Measurements from ENCODE around the gene PRSS27.

PRSS27 gene

GRCh38 chr16:2720064-2720457 is at the start of gene PRSS27:
Gene PRSS27, minus strand, starts transcription at chr16:2720224. Its CDS starts 64 bp downstream, at chr16:2720160.
- peak within 1 kb of the TSS; percentile 37 for H3K4me3 ChIP-seq (ENCODE audit: low read depth, low read length)

DNA sequence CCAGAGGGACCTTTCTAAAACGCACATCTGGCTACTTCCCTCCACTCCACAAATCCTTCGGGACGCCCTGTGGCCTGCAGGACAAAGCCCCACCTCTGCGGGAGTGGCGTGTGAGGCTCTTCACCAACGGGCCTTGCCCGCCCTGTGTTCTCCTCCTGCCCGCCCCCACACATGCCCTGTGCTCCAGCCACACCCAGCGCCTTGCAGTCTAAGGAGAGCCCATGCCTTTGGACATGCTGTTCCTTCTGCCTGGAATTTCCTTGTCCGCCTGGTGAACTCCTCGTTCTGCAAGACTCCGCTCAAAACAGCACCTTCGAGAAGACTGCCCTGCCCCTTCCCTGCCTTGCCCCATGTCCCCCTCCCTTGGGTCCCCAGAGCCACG is 49.6 kb upstream of the PRSS27 start:
- no peak overlapping the region for H3K4me3 ChIP-seq (ENCODE audit: low read depth, low read length)

DNA sequence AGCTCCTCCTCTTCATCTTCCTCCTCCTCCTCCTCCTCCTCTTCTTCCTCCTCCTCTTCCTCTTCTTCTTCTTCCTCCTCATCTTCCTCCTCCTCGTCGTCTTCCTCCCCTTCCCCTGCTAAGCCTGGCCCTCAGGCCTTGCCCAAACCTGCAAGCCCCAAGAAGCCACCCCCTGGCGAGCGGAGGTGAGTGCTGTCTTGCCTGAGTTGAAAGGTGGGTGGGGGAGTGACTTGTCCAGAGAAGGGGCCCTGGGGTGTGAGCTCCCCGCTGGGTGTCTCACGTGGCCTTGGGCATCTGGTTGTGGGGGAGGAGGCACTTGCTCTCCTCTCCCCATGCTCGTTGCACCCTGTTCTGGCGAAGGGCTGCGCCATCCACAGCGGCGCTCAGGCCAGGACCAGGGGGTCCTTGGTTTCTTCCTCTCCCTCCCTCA is 49.1 kb upstream of the PRSS27 start:
- no peak overlapping the region for H3K4me3 ChIP-seq (ENCODE audit: low read depth, low read length)

DNA sequence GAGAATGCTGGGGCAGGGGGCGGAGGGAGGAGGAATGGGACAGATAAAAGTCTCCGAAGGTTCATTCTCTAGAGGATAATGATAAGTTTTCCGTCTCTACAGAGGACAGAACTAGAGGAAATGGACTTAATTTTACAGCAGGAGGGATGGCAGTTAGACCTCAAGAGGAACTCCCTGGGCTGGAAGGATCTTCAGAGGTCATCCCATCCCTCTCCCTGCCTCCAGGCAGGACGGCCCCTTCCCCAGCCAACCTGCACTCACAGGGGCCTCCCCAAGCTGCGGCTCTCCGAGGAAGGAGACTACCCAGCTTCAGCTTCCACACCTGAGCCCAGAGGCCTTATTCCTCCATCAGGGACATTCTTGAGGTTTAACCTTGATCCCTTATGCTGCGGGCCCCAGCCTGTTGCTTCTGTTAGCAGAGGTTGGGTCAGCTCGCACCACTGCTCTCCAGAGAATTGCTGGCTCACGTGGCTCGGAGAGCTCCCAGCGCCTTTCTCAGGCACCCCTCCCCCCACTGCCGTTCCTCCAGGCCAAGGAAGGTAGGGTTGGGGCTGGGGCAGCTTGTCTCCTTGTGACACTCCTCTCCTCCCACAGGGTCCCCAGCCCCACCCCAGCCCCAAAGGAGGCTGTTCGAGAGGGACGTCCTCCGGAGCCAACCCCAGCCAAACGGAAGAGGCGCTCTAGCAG is 48.5 kb upstream of the PRSS27 start:
- H3K4me3 ChIP-seq (ENCODE audit: low read depth, low read length) = no peak overlapping the region

GRCh38 chr16:2767891-2768290 is 47.9 kb upstream of the PRSS27 start:
- no peak overlapping the region for H3K4me3 ChIP-seq (ENCODE audit: low read depth, low read length)

DNA sequence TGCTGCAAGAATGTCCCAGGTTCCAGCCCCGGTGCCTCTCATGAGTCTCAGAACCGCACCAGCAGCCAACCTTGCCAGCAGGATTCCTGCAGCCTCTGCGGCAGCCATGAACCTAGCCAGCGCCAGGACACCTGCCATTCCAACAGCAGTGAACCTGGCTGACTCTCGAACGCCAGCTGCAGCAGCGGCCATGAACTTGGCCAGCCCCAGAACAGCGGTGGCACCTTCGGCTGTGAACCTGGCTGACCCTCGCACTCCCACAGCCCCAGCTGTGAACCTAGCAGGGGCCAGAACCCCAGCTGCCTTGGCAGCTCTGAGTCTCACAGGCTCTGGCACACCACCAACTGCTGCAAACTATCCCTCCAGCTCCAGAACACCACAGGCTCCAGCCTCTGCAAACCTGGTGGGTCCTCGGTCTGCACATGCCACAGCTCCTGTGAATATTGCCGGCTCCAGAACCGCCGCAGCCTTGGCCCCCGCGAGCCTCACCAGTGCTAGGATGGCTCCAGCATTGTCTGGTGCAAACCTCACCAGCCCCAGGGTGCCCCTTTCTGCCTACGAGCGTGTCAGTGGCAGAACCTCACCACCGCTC is 47.2 kb upstream of the PRSS27 start:
- H3K4me3 ChIP-seq (ENCODE audit: low read depth, low read length) = no peak overlapping the region

GRCh38 chr16:2766430-2767139 is 46.6 kb upstream of the PRSS27 start:
- no peak overlapping the region for H3K4me3 ChIP-seq (ENCODE audit: low read depth, low read length)

DNA sequence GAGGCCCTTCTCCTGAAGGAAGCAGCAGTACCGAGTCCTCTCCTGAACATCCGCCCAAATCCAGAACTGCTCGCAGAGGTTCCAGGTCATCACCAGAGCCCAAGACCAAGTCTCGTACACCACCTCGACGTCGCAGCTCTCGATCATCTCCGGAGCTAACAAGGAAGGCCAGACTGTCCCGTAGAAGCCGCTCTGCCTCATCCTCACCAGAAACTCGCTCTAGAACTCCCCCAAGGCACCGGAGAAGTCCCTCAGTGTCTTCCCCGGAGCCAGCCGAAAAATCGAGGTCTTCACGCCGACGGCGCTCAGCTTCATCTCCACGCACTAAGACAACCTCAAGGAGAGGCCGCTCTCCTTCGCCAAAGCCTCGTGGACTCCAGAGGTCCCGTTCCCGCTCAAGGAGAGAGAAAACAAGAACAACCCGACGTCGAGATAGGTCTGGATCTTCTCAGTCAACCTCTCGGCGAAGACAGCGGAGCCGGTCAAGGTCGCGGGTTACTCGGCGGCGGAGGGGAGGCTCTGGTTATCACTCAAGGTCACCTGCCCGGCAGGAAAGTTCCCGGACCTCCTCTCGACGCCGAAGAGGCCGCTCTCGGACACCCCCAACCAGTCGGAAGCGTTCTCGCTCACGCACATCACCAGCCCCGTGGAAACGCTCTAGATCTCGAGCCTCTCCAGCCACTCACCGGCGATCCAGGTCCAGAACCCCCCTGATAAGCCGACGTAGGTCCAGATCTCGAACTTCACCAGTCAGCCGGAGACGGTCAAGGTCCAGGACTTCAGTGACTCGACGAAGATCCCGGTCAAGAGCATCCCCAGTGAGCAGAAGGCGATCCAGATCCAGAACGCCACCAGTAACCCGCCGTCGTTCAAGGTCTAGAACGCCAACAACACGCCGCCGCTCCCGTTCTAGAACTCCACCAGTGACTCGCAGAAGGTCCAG is 45.7 kb upstream of the PRSS27 start:
- H3K4me3 ChIP-seq (ENCODE audit: low read depth, low read length) = no peak overlapping the region

GRCh38 chr16:2764718-2765117 is 44.7 kb upstream of the PRSS27 start:
- no peak overlapping the region for H3K4me3 ChIP-seq (ENCODE audit: low read depth, low read length)

DNA sequence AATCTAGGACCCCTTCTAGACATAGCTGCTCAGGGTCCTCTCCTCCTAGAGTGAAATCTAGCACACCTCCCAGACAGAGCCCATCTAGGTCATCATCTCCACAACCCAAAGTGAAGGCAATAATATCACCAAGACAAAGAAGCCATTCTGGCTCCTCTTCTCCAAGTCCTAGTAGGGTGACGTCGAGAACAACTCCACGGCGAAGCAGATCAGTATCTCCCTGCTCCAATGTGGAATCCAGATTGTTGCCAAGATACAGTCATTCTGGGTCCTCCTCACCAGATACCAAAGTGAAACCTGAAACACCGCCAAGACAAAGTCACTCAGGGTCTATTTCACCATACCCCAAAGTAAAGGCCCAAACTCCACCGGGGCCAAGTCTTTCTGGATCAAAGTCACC is 43.1 kb upstream of the PRSS27 start:
- no peak overlapping the region for H3K4me3 ChIP-seq (ENCODE audit: low read depth, low read length)

DNA sequence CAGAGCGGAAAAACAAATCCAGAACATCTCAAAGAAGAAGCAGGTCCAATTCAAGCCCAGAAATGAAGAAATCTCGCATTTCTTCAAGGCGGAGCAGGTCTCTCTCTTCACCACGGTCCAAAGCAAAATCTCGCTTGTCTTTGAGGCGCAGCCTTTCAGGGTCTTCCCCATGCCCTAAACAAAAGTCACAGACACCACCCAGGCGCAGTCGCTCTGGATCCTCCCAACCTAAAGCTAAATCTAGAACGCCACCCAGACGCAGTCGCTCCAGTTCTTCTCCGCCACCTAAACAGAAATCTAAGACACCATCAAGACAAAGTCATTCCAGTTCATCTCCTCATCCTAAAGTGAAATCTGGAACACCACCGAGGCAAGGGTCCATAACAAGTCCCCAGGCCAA is 42.7 kb upstream of the PRSS27 start:
- no peak overlapping the region for H3K4me3 ChIP-seq (ENCODE audit: low read depth, low read length)

DNA sequence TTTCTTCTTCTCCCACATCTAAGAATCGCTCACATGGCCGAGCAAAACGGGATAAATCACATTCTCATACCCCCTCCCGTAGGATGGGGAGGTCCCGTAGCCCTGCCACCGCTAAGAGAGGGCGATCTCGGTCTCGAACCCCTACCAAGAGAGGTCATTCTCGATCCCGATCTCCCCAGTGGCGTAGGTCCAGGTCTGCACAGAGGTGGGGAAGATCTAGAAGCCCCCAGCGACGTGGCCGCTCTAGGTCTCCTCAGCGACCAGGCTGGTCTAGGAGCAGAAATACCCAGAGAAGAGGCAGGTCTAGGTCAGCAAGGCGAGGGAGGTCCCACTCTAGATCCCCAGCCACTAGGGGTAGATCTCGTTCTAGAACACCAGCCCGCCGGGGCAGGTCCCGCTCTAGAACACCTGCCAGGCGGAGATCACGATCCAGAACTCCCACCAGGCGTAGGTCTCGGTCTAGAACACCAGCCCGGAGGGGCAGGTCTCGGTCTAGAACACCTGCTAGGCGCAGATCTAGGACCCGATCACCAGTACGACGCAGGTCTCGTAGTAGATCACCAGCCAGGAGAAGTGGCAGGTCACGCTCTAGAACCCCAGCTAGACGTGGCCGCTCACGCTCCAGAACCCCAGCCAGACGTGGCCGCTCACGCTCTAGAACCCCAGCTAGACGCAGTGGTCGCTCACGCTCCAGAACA is 42.0 kb upstream of the PRSS27 start:
- H3K4me3 ChIP-seq (ENCODE audit: low read depth, low read length) = no peak overlapping the region

DNA sequence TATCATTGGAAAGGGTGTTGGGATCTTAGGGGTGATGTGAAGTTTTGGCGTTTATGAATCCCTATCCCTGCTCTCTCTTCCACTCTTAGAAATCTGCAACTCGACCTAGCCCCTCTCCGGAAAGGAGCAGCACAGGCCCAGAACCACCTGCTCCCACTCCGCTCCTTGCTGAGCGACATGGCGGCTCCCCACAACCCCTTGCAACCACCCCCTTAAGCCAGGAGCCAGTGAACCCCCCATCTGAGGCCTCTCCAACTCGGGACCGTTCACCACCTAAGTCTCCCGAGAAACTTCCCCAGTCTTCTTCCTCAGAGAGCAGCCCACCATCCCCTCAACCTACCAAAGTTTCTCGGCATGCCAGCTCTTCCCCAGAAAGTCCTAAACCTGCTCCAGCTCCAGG is 41.4 kb upstream of the PRSS27 start:
- no peak overlapping the region for H3K4me3 ChIP-seq (ENCODE audit: low read depth, low read length)

DNA sequence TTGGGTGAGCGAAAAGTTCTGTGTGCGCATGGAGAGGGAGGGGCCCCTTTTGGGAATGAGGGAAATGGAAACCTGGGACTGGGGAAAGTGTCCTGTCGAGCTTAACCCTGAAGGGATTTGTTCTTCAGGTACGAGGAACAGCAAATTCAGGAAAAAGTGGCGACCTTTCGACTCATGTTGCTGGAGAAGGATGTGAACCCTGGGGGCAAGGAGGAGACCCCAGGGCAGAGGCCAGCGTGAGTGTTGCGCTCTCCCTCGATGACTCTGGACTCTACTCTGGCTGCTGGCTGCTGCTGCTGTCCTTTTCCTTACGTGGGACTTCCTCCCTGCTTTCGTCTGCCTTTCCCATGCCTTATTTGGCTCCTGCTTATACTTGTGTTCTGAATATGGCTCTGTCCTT is 37.3 kb upstream of the PRSS27 start:
- no peak overlapping the region for H3K4me3 ChIP-seq (ENCODE audit: low read depth, low read length)

DNA sequence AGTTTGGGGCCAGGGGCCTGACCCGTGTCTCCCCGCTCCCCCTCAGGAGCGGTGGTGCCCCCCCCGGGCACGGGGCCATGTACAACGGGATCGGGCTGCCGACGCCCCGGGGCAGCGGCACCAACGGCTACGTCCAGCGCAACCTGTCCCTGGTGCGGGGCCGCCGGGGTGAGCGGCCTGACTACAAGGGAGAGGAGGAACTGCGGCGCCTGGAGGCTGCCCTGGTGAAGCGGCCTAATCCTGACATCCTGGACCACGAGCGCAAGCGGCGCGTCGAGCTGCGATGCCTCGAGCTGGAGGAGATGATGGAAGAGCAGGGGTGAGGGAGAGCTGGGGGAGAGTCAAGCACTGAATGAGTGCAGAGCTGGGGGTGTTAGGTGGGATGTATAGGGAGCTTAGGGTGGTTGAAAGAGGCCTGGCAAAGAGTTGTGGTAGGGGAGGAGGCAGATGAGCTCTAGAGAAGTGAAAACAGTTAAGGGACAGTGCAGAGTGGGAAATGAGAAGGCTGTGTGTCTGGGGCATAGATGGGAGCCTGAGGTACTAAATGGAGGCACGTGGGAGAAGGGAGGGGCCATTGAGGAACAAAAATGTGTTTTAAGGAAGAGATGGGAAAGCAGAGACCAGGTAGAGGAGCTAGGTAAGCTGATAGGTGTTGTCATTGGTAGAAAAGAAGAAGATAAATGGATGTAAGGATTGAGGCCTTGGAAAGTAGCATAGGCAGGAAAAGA is 36.4 kb upstream of the PRSS27 start:
- H3K4me3 ChIP-seq (ENCODE audit: low read depth, low read length) = no peak overlapping the region

DNA sequence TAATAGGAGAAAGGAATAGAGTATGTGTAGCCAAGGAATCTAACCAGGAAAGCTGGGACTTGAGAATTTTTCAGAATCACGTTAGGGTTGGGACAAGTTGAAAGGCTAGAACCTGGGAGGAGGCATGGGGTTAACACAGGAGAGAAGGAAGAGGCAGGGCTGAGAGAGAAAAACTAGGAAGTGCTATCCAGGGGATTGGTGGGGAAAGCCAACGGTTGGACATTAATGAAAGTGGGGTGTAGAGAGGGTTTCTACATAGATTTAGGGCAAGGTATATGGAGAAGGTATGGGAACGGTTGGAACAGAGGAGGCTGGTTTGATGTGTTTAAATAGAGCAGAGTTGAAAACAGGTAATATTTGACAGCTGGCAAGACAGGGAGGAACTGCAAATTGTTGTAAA is 35.1 kb upstream of the PRSS27 start:
- H3K4me3 ChIP-seq (ENCODE audit: low read depth, low read length) = no peak overlapping the region

DNA sequence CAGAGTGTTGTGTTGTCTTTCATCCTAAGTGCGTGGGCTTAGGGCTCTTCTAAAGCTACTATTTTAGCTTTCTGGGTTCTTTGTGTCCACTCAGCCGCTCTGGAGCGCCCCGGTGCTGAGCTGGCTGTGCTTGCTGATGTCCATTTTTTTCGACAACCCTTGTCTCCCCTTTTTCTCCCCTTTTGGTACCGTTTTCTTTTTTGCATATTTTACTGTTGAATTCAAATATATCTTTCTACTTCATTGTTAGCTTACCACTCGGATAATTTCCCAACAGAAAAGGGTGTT is 33.7 kb upstream of the PRSS27 start:
- peak overlapping the region; percentile 96 for H3K4me3 ChIP-seq (ENCODE audit: low read depth, low read length)

GRCh38 chr16:2752850-2753732 is 33.1 kb upstream of the PRSS27 start:
- peak overlapping the region; percentile 96 for H3K4me3 ChIP-seq (ENCODE audit: low read depth, low read length)

Data from iPS-11a (cell line).